MM.1S (cell line): ENCODE data around the gene PIEZO2.

Source experiments
- DNase-seq: peaks from one replicate; pipeline ENCODE4 v3.0.0-alpha.2; 2015
- H2AFZ ChIP-seq: fragments of 300-600 bp; sonication (generic); 2 replicates; pipeline ENCODE4 v1.6.0; 2016; ENCODE audit warnings: antibody characterized with exemption, low read length
- H3F3A ChIP-seq: fragments of 300-600 bp; sonication (generic); 2 replicates; pipeline ENCODE4 v1.6.1; 2016; ENCODE audit warnings: mild to moderate bottlenecking, antibody characterized with exemption, low read length, moderate library complexity, mixed read lengths; ENCODE audit not compliant: insufficient read depth
- H3K27ac ChIP-seq: fragments of 300-600 bp; sonication (generic); 2 replicates; pipeline ENCODE4 v1.5.1; 2016; ENCODE audit warnings: mild to moderate bottlenecking, low read length
- H3K27me3 ChIP-seq: fragments of 300-600 bp; sonication (generic); replicated peaks from 2 replicates; pipeline ENCODE4 v1.6.0; 2016; ENCODE audit warnings: low read length; ENCODE audit not compliant: insufficient read depth
- H3K36me3 ChIP-seq: fragments of 300-600 bp; sonication (generic); replicated peaks from 2 replicates; pipeline ENCODE4 v1.6.1; 2016; ENCODE audit warnings: mild to moderate bottlenecking, low read length, mixed read lengths; ENCODE audit not compliant: insufficient read depth
- H3K4me1 ChIP-seq: fragments of 300-600 bp; sonication (generic); 2 replicates; pipeline ENCODE4 v1.6.1; 2016; ENCODE audit warnings: low read length, mixed read lengths
- H3K4me2 ChIP-seq: fragments of 300-600 bp; sonication (generic); 2 replicates; pipeline ENCODE4 v1.6.0; 2016; ENCODE audit warnings: low read depth, low read length
- H3K4me3 ChIP-seq: fragments of 300-600 bp; sonication (generic); 2 replicates; pipeline ENCODE4 v1.5.1; 2016; ENCODE audit warnings: low read length, mixed read lengths
- H3K79me2 ChIP-seq: fragments of 300-600 bp; sonication (generic); 2 replicates; pipeline ENCODE4 v1.6.1; 2016; ENCODE audit warnings: mixed run types, low read length, mixed read lengths
- H3K9ac ChIP-seq: fragments of 300-600 bp; sonication (generic); 2 replicates; pipeline ENCODE4 v1.6.1; 2016; ENCODE audit warnings: low read length, mixed read lengths
- H3K9me2 ChIP-seq: fragments of 300-600 bp; sonication (generic); replicated peaks from 2 replicates; pipeline ENCODE4 v1.6.1; 2016; ENCODE audit warnings: mild to moderate bottlenecking, low read length, mixed read lengths; ENCODE audit not compliant: insufficient read depth
- H3K9me3 ChIP-seq: fragments of 300-600 bp; sonication (generic); replicated peaks from 2 replicates; pipeline ENCODE4 v1.6.1; 2016; ENCODE audit warnings: mild to moderate bottlenecking, low read length, mixed read lengths; ENCODE audit not compliant: insufficient read depth
- H4K20me1 ChIP-seq: fragments of 300-600 bp; sonication (generic); 2 replicates; pipeline ENCODE4 v1.6.1; 2016; ENCODE audit warnings: mild to moderate bottlenecking, low read length, moderate library complexity, mixed read lengths; ENCODE audit not compliant: insufficient read depth
- CTCF ChIP-seq: fragments of 300-600 bp; sonication (generic); IDR thresholded peaks from 2 replicates; pipeline ENCODE4 v1.5.1; 2016; ENCODE audit warnings: antibody characterized with exemption, low read length, mixed read lengths
- EZH2 ChIP-seq: fragments of 300-600 bp; sonication (generic); optimal IDR thresholded peaks from 2 replicates; pipeline ENCODE3; 2017; ENCODE audit warnings: low read depth, mild to moderate bottlenecking, antibody characterized with exemption, low read length, mixed read lengths
- EZH2phosphoT487 ChIP-seq: fragments of 300-600 bp; sonication (generic); IDR thresholded peaks from 2 replicates; pipeline ENCODE4 v1.6.1; 2018; ENCODE audit warnings: antibody characterized with exemption, low read length

PIEZO2 gene

GRCh38 chr18:11074889-11075288 is 74.5 kb downstream of the PIEZO2 start:
- Histone ChIP-seq H3K79me2 (no peaks in the 10 kb centered on the region), H3K4me3 (no peak overlapping the region), H3K9ac (no peak overlapping the region), H3K36me3 (no peaks in the 10 kb centered on the region), H4K20me1 (no peaks in the 10 kb centered on the region), H3K9me2 (no peaks in the 10 kb centered on the region), H3K9me3 (no peaks in the 10 kb centered on the region), H3K27me3 (no peaks in the 10 kb centered on the region), H3K4me2 (no peak overlapping the region), H2AFZ (no peak overlapping the region), H3K27ac (no peak overlapping the region), H3F3A (no peaks in the 10 kb centered on the region), H3K4me1 (no peaks in the 10 kb centered on the region)
- DNase-seq, result no peak
- TF ChIP-seq EZH2phosphoT487, result no peak
- no peak for TF ChIP-seq CTCF
- TF ChIP-seq EZH2, result no peak

- H3K4me3 ChIP-seq, result no peak overlapping the region
- TF ChIP-seq CTCF (no peak), EZH2phosphoT487 (no peak), EZH2 (no peak)
- no peak overlapping the region for H3K27ac ChIP-seq
- no peak for DNase-seq
- H3K9ac ChIP-seq, result no peak overlapping the region
- H3K36me3 ChIP-seq, result no peaks in the 10 kb centered on the region
- no peaks in the 10 kb centered on the region for H3F3A ChIP-seq
- H4K20me1 ChIP-seq, result no peaks in the 10 kb centered on the region
- H3K9me3 ChIP-seq, result no peaks in the 10 kb centered on the region
- H3K4me2 ChIP-seq, result no peak overlapping the region
- no peak overlapping the region for H2AFZ ChIP-seq
- H3K27me3 ChIP-seq, result no peaks in the 10 kb centered on the region
- H3K4me1 ChIP-seq, result no peaks in the 10 kb centered on the region
- no peaks in the 10 kb centered on the region for H3K79me2 ChIP-seq
- no peaks in the 10 kb centered on the region for H3K9me2 ChIP-seq
These were observed 75.4 kb downstream of the PIEZO2 start for GRCh38 chr18:11073971-11074370.

GRCh38 chr18:11072632-11073031 is 76.7 kb downstream of the PIEZO2 start:
- Histone ChIP-seq H3K4me1 (no peaks in the 10 kb centered on the region), H3K4me2 (no peak overlapping the region), H2AFZ (no peak overlapping the region), H3K79me2 (no peaks in the 10 kb centered on the region), H3K4me3 (no peak overlapping the region), H4K20me1 (no peaks in the 10 kb centered on the region), H3K9me2 (no peaks in the 10 kb centered on the region), H3K9me3 (no peaks in the 10 kb centered on the region), H3K27ac (no peak overlapping the region), H3K27me3 (no peaks in the 10 kb centered on the region), H3F3A (no peaks in the 10 kb centered on the region), H3K9ac (no peak overlapping the region), H3K36me3 (no peaks in the 10 kb centered on the region)
- no peak for DNase-seq
- TF ChIP-seq CTCF (no peak), EZH2 (no peak), EZH2phosphoT487 (no peak)

- H3K9ac ChIP-seq, result no peak overlapping the region
- no peak for TF ChIP-seq EZH2
- TF ChIP-seq EZH2phosphoT487, result no peak
- H3K36me3 ChIP-seq, result no peaks in the 10 kb centered on the region
- no peaks in the 10 kb centered on the region for H3K9me3 ChIP-seq
- no peaks in the 10 kb centered on the region for H4K20me1 ChIP-seq
- no peak overlapping the region for H3K27ac ChIP-seq
- no peaks in the 10 kb centered on the region for H3K79me2 ChIP-seq
- H3K9me2 ChIP-seq, result no peaks in the 10 kb centered on the region
- H3K4me1 ChIP-seq, result no peaks in the 10 kb centered on the region
- H3K4me3 ChIP-seq, result no peak overlapping the region
- no peak for DNase-seq
- no peaks in the 10 kb centered on the region for H3F3A ChIP-seq
- no peaks in the 10 kb centered on the region for H3K27me3 ChIP-seq
- no peak overlapping the region for H3K4me2 ChIP-seq
- H2AFZ ChIP-seq, result no peak overlapping the region
These were observed 78.1 kb downstream of the PIEZO2 start for GRCh38 chr18:11071300-11071699.
